ENCODE measurements around the gene RFC5. TPM values are rescaled to one million over a fixed set of nuclear protein-coding genes. Genes with fewer than 3 reads are reported as not detected.

The RFC5 gene
- total and polyA plus RNA-seq, 2 of the 13 experiments (the other 11 are each of a cell fraction or from before 2014, with no cell fraction given), result 16.8 to 51.4 TPM

DNA sequence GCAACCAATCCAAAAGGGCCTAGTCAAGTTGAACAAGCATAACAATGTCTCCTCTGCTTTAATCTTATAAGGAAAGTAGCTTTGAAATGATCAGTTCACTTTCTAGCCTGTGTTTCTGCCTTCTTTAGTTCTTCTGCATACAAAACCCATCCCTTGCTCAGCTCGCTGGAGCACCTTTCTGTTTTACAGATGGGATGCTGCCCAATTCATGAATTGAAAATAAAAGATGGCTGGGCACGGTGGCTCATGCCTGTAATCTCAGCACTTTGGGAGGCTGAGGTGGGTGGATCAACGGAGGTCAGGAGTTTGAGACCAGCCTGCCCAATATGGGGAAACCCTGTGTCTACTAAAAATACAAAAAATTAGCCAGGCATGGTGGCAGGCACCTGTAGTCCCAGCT, 4.5 kb upstream of the RFC5 start (continued):
- TF ChIP-seq, protein P1, sequence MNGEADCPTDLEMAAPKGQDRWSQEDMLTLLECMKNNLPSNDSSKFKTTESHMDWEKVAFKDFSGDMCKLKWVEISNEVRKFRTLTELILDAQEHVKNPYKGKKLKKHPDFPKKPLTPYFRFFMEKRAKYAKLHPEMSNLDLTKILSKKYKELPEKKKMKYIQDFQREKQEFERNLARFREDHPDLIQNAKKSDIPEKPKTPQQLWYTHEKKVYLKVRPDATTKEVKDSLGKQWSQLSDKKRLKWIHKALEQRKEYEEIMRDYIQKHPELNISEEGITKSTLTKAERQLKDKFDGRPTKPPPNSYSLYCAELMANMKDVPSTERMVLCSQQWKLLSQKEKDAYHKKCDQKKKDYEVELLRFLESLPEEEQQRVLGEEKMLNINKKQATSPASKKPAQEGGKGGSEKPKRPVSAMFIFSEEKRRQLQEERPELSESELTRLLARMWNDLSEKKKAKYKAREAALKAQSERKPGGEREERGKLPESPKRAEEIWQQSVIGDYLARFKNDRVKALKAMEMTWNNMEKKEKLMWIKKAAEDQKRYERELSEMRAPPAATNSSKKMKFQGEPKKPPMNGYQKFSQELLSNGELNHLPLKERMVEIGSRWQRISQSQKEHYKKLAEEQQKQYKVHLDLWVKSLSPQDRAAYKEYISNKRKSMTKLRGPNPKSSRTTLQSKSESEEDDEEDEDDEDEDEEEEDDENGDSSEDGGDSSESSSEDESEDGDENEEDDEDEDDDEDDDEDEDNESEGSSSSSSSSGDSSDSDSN (CRISPR knock-in tag; IDR thresholded peaks at IDR 0.05), result no peak
- TF ChIP-seq ZNF234 (CRISPR knock-in tag; conservative IDR thresholded peaks at IDR 0.05) (no peak), NFKB2 (CRISPR knock-in tag; IDR thresholded peaks at IDR 0.05; ENCODE audit: borderline replicate concordance) (no peak), ZNF781 (CRISPR knock-in tag; IDR thresholded peaks at IDR 0.05; ENCODE audit: borderline replicate concordance, not compliant biosample characterization) (no peak)

DNA sequence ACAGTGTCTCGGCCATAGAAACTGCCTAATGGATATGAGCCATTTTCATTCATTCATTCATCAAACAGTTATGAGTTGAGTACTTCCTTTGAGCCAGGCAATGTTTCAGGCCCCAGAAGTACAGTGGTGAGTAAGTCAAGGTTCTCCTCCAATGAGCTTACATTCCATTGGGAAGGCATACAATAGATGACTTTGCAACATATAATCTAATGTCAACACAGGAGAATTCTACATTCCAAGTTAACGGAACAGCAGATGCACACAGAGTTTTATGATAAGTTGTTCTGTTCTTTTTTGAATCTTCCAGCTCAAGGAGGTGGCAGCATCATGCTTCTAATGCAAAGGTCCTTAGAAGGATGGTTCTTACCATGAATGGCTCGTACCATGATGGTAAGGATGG, 3.2 kb upstream of the RFC5 start:
- H2AFZ ChIP-seq (ENCODE audit: low read length), result no peak overlapping the region
- H3K4me3 ChIP-seq (replicated peaks in 1 of 3; ENCODE audit: insufficient read depth in 1 of 3, low read depth in 2 of 3, low read length in 3 of 3), result no peak overlapping the region
- ChIA-PET POLR2A (no interaction called here), CTCF (ENCODE audit: low intra/inter-chr PET ratio, low total read pairs) (no interaction called here)
- H3K79me2 ChIP-seq (ENCODE audit: insufficient read depth, low read length), result peaks cover 14% of the 10 kb centered on the region
- BruUV-seq (replicated peaks), result no TSS peak
- in situ Hi-C loops (cut with HindIII; ENCODE audit: extremely low pct_ligation_motif_present, low pct_unique_long_range_greater_than_20kb) (no loop called here), intact Hi-C loops (cut with micrococcal nuclease; ENCODE audit: unreplicated experiment) (no loop called here)
- no peaks in the 10 kb centered on the region; a peak in 1 of 5 replicates for H3K27me3 ChIP-seq (ENCODE audit: control insufficient read depth in 1 of 2, insufficient read depth in 2 of 2, low read length in 2 of 2)
- H3K36me3 ChIP-seq (replicated peaks in 1 of 2; ENCODE audit: control insufficient read depth in 1 of 2, insufficient read depth in 2 of 2, low read length in 2 of 2), result no peaks in the 10 kb centered on the region
- WGBS (ENCODE audit: low lambda C conversion rate), result 14% methylated on average over 3 of the region's 3 CpGs
- H3K4me2 ChIP-seq (ENCODE audit: low read depth, low read length), result no peak overlapping the region
- TF ChIP-seq, protein P2, sequence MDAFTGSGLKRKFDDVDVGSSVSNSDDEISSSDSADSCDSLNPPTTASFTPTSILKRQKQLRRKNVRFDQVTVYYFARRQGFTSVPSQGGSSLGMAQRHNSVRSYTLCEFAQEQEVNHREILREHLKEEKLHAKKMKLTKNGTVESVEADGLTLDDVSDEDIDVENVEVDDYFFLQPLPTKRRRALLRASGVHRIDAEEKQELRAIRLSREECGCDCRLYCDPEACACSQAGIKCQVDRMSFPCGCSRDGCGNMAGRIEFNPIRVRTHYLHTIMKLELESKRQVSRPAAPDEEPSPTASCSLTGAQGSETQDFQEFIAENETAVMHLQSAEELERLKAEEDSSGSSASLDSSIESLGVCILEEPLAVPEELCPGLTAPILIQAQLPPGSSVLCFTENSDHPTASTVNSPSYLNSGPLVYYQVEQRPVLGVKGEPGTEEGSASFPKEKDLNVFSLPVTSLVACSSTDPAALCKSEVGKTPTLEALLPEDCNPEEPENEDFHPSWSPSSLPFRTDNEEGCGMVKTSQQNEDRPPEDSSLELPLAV (CRISPR knock-in tag; conservative IDR thresholded peaks at IDR 0.05; ENCODE audit: low read depth), result no peak
- TF ChIP-seq KDM1A (CRISPR knock-in tag; IDR thresholded peaks at IDR 0.05) (no peak), ZNF772 (CRISPR knock-in tag; IDR thresholded peaks at IDR 0.05) (no peak), SP5 (CRISPR knock-in tag; IDR thresholded peaks at IDR 0.05; ENCODE audit: borderline replicate concordance, low read depth) (no peak), ZNF10 (CRISPR knock-in tag; IDR thresholded peaks at IDR 0.05; ENCODE audit: borderline replicate concordance, low read depth) (no peak)
- TF ChIP-seq, protein P3, sequence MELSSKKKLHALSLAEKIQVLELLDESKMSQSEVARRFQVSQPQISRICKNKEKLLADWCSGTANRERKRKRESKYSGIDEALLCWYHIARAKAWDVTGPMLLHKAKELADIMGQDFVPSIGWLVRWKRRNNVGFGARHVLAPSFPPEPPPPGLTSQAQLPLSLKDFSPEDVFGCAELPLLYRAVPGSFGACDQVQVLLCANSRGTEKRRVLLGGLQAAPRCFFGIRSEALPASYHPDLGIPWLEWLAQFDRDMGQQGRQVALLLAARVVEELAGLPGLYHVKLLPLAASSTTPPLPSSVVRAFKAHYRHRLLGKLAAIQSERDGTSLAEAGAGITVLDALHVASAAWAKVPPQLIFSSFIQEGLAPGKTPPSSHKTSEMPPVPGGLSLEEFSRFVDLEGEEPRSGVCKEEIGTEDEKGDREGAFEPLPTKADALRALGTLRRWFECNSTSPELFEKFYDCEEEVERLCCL (CRISPR knock-in tag; IDR thresholded peaks at IDR 0.05; ENCODE audit: borderline replicate concordance), result no peak
- H3K9me3 ChIP-seq (ENCODE audit: low read length), result no peaks in the 10 kb centered on the region
- no peak overlapping the region for H3K27ac ChIP-seq (ENCODE audit: extremely low read length, insufficient read depth, low read length)
- H4K20me1 ChIP-seq (ENCODE audit: insufficient read depth, low read length), result no peaks in the 10 kb centered on the region
- DNase-seq (ENCODE audit: low spot score) (no peak), ATAC-seq (no peak), FAIRE-seq (no peak)
- no peak overlapping the region for H3K9ac ChIP-seq (ENCODE audit: insufficient read depth, low read depth, low read length)
- peaks cover 29% of the 10 kb centered on the region for H3K4me1 ChIP-seq (ENCODE audit: insufficient read depth, low read length)
